ENCODE results near the gene SLC35E2B. TPM values are rescaled to one million over a fixed set of nuclear protein-coding genes. Genes with fewer than 3 reads are reported as not detected.

The SLC35E2B gene
- total RNA-seq, 1 donor from 2014 or later = 31.7 TPM

GRCh38 chr1:1623631-1624442 is 68.8 kb downstream of the SLC35E2B start:
- no peak for DNase-seq

GRCh38 chr1:1623181-1623630 is 69.4 kb downstream of the SLC35E2B start:
- no peak for DNase-seq

- no peak for DNase-seq
Measured at GRCh38 chr1:1622788-1623094, 69.9 kb downstream of the SLC35E2B start.

DNA sequence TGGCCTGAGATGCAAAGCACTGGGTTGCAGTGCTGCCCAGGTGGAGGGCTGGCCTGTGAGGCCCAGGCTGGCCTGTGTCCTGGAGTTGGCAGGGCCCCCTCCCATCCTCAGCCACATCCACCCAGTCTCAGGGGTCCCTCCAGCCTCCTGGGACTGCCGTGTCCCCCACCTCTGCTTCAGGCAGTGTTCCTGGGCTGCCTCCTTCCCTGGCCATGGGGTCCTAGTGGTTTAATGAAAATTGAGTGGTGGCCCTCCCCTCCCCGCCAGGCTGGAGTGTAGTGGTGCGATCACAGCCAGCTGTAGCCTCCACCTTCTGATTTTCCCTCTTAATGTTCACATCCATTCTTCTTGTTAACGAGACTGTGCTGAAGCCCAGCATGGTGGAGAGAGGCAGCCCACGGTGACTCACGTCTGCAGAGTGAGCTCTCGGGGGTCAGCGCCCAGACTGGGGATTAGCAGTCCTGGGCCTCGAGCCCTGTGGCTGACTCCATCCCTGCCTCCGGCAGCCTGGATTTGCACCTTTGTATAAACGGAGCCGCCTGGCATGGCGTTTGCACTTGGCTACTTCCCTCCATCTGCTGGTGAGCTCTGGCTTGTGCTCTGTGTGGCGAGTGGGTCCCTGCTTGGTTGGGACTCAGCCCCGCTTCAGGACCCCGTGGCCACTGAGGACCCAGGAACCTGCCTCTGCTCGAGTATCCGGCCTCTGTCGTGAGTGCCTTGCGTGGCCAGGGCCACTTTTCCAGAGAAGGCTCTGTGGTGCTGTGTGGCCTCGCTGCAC is 70.4 kb downstream of the SLC35E2B start:
- no peak for DNase-seq

DNA sequence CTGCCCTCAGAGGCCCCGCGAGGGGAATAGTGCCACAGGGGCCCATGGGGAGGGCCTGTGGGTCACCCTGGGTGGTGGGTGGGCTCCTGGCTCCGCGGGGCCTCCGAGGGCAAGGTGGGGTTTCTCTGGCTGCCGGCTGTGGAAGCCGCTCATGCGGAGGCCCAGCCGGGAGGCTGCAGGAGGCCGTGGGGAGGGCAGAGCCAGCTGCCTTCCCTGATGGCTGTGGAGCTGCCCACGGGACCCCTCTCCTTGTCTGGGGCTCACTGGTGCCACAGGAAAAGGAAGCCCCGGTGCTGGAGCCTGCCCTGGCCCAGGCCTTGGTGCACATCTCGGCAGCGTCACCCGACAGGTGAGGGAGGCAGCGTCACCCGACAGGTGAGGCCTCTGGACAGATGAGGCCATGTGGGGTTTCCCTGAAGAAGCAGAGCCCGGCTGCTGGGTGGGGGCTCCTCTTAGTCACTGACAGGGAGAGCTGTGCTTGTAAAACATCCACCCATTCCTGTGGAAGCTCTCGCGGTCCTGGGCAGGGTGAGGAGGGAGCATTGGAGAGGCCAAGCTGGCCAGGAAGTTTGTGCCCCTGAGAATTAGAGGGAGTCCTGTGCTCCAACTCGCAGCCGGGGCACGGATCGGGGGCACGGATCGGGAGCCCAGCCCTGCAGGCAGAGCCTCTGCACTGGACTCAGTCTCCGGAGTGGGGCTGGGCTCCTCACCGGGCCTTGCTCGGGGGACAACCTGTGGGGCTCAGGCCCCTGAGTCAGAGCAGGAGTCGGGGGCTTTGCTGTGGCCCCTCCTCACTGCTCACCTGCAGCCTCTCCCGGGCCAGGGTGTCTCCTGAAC is 71.2 kb downstream of the SLC35E2B start:
- no peak for DNase-seq

DNA sequence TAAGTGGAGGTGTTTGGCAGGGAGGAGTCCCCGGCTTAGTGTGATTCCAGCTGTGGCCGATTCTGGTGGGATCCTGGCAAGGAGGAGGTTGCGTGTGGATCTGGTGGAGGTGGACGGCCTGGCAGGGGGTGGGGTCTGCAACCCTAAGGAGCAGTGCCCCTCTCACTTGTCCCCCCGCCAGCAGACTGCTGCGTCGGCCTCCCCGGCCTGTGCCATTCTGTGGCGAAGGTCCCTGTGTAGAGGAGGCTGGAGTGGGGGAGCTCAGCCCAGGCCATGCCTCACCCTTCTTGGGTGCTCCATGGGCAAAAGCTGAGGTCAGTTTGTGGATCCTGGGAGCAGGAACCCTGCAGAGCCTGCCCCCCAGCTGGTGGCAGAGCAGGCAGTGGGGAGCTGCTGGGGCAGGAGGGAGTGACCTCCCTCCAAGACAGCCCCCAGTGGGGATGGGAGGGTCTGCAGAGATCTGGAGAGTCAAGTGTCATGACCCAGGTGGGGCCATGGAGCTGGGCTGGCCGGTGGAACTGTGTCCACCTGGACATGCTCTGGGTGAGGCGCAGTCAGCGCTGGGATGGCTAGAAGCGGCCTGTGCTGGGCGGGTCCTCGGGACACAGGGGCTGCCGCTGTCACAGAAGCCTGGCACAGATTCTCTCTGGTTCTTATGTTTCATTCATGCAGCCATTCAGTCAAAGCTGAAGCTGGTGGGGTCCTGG is 72.0 kb downstream of the SLC35E2B start:
- DNase-seq = no peak

GRCh38 chr1:1619917-1620361 is 72.7 kb downstream of the SLC35E2B start:
- DNase-seq = no peak

DNA sequence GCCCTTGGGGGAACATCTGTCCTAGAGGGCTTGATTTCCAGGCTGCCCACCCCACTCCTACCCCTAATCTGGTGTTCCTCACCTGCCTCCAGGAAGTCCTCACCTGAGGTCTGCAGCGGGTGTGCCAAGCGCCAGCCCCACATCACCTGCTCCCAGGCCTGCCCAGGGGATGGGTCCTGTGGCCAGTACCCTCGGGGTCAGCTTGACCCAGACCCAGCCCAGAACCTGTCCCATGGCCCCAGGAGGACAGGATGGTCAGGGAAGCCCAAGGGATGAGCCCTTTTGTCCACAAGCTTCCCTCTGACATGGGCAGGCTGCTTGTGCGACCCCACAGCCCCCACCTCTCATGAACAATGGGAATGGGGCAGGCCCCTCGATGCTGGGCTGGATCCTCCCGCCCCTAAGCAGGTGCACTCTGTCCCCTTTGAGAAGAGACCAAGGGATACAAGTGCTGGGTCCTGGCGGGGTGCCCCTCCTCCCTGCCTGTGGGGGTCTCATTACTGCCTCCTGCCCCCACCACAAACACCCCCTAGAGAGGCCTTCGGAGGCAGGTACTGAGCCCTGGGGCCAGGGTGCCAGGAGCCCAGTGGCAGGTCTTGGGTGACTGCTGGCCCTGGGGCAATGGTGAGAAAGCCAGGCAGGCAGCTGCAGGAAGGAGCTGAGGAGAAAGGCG is 74.1 kb downstream of the SLC35E2B start:
- no peak for DNase-seq

DNA sequence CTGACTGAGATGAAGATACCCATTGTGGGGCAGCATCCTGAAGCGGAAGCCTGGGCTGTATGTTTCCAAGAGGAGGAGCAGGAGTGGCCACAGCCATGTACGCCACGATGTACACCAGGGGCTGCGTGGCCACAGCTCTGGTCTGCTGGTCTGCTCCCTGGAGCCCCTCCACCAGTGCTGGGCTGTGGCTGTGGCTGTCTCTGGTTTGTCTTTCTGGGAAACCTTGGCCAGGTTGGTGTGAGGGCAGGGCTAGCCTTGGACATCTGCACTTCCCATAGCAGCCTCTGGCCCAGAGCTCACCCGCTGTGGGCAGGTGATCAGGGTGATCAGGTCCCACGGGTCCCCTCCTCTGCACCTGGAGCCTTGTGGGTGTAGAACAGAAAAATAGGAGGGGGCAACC is 74.7 kb downstream of the SLC35E2B start:
- no peak for DNase-seq

DNA sequence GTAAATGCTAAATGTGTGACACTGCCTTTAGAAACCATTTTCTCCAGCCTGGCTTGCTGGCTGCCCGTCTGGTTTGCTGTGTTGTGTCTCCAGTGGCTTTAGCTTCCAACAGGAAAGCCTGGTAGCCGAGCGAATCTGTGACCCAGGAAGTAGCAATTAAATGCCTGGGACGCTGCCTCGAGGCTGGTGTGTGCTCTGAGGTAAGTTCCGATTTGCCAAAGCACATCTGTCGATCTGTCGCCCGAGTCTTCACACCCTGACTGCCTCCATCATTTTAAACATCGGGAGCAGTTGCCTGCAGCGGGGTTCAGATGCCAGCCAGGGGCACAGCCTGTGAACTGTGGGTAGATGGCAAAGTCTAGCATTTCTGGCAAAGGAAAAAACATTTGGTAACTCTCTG is 75.1 kb downstream of the SLC35E2B start:
- DNase-seq = no peak

- DNase-seq = no peak
Measured at GRCh38 chr1:1616838-1617237, 75.8 kb downstream of the SLC35E2B start.

- DNase-seq = no peak
Measured at GRCh38 chr1:1616045-1616790, 76.4 kb downstream of the SLC35E2B start.

DNA sequence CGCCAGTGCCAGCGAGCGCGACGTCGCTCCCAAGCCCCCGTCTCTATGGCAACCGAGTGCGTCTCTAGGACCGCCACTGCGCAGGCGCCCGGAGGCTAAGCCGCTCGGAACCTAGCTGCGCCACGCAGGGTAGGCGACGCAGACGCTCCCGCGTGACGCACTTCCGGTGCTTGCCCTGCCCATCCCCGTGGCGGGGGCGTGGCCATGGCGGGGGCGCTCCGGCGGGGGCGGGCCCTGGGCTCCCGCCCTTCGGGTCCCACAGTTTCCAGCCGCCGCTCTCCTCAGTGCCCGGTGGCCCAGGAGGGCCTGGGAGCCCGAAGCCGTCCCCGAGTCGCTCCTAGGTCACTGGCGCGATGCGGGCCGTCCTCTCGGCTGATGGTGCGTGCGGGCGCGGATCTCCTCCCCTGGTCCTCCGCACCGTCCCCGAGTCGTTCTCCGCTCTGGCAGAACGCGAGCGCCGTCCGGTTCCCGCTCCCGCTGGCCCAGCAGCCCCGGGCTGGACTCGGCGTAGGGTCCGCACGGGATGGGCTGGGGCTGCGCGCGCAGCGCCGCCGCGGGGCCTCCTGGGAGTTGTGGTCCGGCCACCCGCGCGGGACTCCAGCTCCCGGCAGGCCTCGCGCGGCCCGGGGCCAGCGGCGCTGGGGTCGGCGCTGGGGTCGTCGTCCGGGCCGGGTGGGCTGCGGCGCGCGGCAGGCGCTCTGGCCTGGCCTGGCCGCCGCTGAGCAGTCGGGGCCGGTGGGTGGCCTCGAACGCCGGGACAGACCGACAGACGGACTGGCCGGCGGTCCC is 77.1 kb downstream of the SLC35E2B start, which contains the start of gene MIB2:
TSS of gene MIB2 (plus strand) at position 245 of the 789 bp plus-strand sequence. CDS start 7,953 bp downstream, outside the sequence.
- peak; percentile 97 for DNase-seq

DNA sequence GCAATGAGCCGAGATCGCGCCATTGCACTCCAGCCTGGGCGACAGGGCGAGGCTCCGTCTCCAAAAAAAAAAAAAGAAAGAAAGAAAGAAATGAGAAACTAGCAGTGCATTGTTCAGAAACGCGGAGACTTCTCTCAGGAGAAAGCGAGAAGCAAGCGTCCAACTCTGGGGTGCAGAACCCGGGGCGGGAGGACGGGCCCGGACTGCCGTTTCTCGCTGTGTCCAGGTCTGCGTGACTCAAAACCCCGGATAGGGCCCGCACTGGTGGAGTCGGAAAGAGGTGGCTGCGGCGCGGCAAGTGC is 77.7 kb downstream of the SLC35E2B start:
- no peak for DNase-seq

DNA sequence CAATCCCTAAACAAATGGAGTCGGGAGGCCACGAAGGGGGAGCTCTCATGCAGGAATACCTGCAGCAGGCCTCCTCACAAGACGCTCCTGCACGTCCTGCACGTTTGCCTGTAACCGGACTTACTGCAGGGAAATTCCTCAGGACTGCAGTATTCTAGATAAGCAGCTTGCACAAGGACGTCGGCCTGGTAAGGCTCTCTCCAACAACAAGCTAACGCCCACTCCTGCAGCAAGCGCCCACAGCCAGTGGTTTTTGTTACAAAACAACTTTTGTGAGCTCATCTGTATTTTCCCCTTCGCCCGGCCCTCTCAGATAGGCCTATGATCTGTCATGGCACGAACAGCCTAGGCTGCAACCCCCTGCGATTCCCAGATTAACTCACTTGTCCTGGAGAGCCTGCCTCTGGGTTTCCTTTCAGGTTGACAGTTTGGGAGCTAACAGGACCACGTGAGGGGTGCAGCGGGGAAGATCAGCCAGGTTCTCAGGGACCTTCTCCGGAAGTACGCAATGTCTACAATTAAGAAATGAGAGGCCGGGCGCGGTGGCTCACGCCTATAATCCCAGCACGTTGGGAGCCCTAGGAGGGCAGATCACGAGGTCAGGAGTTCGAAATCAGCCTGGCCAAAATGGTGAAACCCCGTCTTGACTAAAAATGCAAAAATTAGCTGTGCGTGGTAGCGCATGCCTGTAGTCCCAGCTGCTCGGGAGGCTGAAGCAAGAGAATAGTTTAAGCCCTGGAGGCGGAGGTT is 78.2 kb downstream of the SLC35E2B start:
- no peak for DNase-seq

GRCh38 chr1:1613509-1614082 is 79.0 kb downstream of the SLC35E2B start:
- no peak for DNase-seq

- DNase-seq = no peak
Measured at GRCh38 chr1:1612104-1612400, 80.5 kb downstream of the SLC35E2B start.

- no peak for DNase-seq
Measured at GRCh38 chr1:1610796-1611195, 81.8 kb downstream of the SLC35E2B start.

All from skin of body (tissue), 2 donors.